Sigmoid colon (tissue), 4 donors: ENCODE measurements around the gene COL5A1.

Source experiments
- CTCF ChIP-seq, 4 experiments: fragments of 450-650 bp in 3 of 4; fragments of 200-600 bp in 1 of 4; IDR thresholded peaks; one replicate each; pipeline ENCODE4 v1.5.1; 2016 to 2019; ENCODE audit warnings: antibody characterized with exemption in 4 of 4, mild to moderate bottlenecking in 3 of 4, moderate library complexity in 2 of 4
- EP300 ChIP-seq, 4 donors: sonication (generic); formaldehyde crosslinking; IDR thresholded peaks; one replicate each; pipeline ENCODE4 v1.6.1; 2017; ENCODE audit warnings: antibody characterized with exemption in 4 of 4
- POLR2A ChIP-seq, 2 donors: fragments of 450-650 bp; IDR thresholded peaks; one replicate each; pipeline ENCODE4 v1.6.1; 2016; ENCODE audit warnings: antibody characterized with exemption in 2 of 2, mild to moderate bottlenecking in 2 of 2, moderate library complexity in 2 of 2
- POLR2AphosphoS5 ChIP-seq, 4 donors: sonication (generic); formaldehyde crosslinking; IDR thresholded peaks; one replicate each; pipeline ENCODE4 v1.6.1; 2017; ENCODE audit warnings: antibody characterized with exemption in 4 of 4

- TF ChIP-seq POLR2AphosphoS5 (IDR thresholded peaks at IDR 0.05) (no peak), CTCF (IDR thresholded peaks at IDR 0.05) (no peak), POLR2A (IDR thresholded peaks at IDR 0.05) (no peak), EP300 (IDR thresholded peaks at IDR 0.05) (no peak)
Observed at GRCh38 chr9:134809292-134809691, 167.7 kb downstream of the COL5A1 start.
